H7 (cell line): ENCODE measurements around the gene MAST2. TPM values are rescaled to one million over a fixed set of nuclear protein-coding genes. Genes with fewer than 3 reads are reported as not detected.
"Not testable (repeated sequence)": the region's sequence is repeated elsewhere in the genome, so short reads cannot be mapped to it uniquely, and the experiment has no call there.

Experiments
- DNase-seq: peaks from one replicate; pipeline ENCODE4 v3.0.0; 2012
- H3K27me3 ChIP-seq: 2 replicates; pipeline ENCODE4 v1.6.0; 2011; ENCODE audit warnings: mild to moderate bottlenecking, low read length; ENCODE audit not compliant: control insufficient read depth, insufficient read depth
- H3K36me3 ChIP-seq: replicated peaks from 2 replicates; pipeline ENCODE4 v1.5.1; 2011; ENCODE audit warnings: low read length; ENCODE audit not compliant: control insufficient read depth, insufficient read depth
- H3K4me3 ChIP-seq: 2 replicates; pipeline ENCODE4 v1.5.1; 2011; ENCODE audit warnings: low read depth, mild to moderate bottlenecking, control low read depth, low read length, moderate library complexity; ENCODE audit not compliant: insufficient read depth
- total RNA-seq: library from RNA; depleted of rRNA; stranded (reverse); fragments of >200 nt; shearing (Covaris generic); gene quantifications from 2 replicates; pipeline ENCODE4 v1.2.3, GENCODE V29; 2014

Gene MAST2
- total RNA-seq, 1 experiment from 2014 or later: 31.8 TPM

- H3K27me3 ChIP-seq, DNase-seq, H3K36me3 ChIP-seq, H3K4me3 ChIP-seq: not testable (repeated sequence)
These were observed 253.8 kb downstream of the MAST2 start for GRCh38 chr1:46057215-46057614.

DNA sequence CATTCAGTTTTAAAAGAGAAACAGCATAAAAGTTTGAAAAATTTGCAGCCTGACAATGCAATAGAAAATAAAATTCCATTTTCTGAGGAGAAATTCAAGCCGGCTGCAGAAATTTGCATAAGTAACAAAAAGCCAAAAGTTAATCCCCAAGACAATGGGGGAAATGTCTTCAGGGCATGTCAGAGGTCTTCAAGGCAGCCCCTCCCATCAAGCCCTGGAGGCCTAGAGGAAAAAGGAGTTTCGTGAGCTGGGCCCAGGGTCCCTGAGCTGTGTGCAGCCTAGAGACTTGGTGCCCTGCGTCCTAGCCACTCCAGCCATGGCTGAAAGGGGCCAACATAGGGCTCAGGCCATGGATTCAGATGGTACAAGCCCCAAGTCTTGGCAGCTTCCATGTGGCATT is 254.4 kb downstream of the MAST2 start:
- DNase-seq: no peak
- Histone ChIP-seq H3K27me3 (no peaks in the 10 kb centered on the region), H3K36me3 (no peaks in the 10 kb centered on the region), H3K4me3 (no peak overlapping the region)

GRCh38 chr1:46058936-46059335 is 255.5 kb downstream of the MAST2 start:
- Histone ChIP-seq H3K36me3 (no peaks in the 10 kb centered on the region), H3K27me3 (no peaks in the 10 kb centered on the region), H3K4me3 (no peak overlapping the region)
- no peak for DNase-seq

- H3K36me3 ChIP-seq: no peaks in the 10 kb centered on the region
- H3K4me3 ChIP-seq: no peak overlapping the region
- H3K27me3 ChIP-seq: no peaks in the 10 kb centered on the region
- DNase-seq: no peak
These were observed 257.7 kb downstream of the MAST2 start for GRCh38 chr1:46061146-46061545.

DNA sequence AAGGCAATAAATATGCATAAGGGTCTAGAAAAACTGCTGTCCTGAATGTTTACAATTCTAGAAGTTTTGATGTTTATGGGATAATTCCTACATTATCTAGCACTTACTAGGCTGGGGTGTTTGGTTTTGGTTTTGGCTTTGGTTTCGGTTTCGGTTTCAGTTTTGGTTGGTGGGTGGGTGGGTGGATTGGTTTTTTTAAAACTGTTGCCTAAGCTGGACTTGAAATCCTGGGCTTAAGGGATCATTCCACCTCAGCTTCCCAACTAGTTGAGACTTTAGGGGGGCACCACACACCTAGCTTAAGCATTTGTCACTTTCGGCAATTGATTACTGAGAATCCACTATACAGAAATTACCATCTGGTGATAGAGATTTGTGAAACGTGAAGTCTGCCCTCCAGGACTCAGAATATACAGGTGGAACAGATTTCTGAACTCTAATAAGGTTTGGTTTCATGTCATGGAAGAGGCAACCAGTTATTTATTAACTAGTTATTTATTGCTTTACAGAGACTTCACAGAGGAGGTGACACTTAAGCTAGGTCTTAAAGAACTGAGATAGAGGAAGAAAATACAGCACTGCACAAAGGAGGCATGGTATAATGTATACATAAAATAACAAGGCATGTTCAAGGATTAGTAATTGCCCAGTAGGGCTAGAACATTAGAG is 259.4 kb downstream of the MAST2 start:
- Histone ChIP-seq H3K36me3 (no peaks in the 10 kb centered on the region), H3K27me3 (no peaks in the 10 kb centered on the region), H3K4me3 (no peak overlapping the region)
- no peak for DNase-seq

- no peak for DNase-seq
- Histone ChIP-seq H3K4me3 (no peak overlapping the region), H3K27me3 (no peaks in the 10 kb centered on the region), H3K36me3 (no peaks in the 10 kb centered on the region)
These were observed 261.3 kb downstream of the MAST2 start for GRCh38 chr1:46064708-46065107.

GRCh38 chr1:46065405-46065804 is 262.0 kb downstream of the MAST2 start:
- H3K36me3 ChIP-seq: no peaks in the 10 kb centered on the region
- no peak overlapping the region for H3K4me3 ChIP-seq
- no peak for DNase-seq
- H3K27me3 ChIP-seq: no peaks in the 10 kb centered on the region

DNA sequence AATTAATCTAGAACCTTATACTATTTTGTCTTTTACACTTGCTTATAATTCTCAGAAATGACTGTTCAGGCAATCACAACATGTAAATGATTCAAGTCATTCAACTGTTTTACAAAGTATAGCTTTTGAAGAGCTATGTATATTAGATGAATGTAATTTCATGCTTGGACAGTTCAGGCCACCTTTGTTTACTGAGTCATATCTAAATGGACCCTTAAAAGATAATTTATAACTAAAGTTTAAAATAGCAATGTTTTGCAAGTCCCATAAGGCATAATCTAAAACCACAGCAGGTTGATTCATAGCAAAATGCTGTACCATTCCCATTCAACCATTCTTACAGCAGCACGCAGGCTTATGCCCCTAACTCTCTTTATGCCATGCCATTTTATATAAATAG is 264.2 kb downstream of the MAST2 start:
- no peak overlapping the region for H3K4me3 ChIP-seq
- H3K36me3 ChIP-seq: no peaks in the 10 kb centered on the region
- H3K27me3 ChIP-seq: no peaks in the 10 kb centered on the region
- no peak for DNase-seq

DNA sequence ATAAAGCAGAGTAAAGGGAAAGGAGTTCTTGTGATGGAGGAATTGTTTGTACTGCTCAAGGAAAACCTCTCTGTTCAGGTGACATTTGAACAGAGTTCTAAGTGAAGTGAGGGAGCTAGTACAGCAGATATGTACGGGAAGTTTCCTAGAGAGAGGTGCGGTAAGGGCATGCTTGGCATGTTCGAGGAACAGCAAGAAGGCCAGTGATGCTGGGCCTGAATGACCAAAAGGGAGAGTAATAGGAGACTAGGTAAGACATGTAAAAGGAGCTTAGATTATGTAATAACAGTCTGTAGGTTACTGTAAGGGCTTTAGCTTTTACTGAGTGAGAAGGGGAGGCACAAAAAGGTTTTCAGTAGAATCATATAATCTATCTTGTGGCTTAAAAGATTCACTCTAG is 265.1 kb downstream of the MAST2 start:
- H3K4me3 ChIP-seq: no peak overlapping the region
- no peaks in the 10 kb centered on the region for H3K36me3 ChIP-seq
- no peak for DNase-seq
- no peaks in the 10 kb centered on the region for H3K27me3 ChIP-seq

DNA sequence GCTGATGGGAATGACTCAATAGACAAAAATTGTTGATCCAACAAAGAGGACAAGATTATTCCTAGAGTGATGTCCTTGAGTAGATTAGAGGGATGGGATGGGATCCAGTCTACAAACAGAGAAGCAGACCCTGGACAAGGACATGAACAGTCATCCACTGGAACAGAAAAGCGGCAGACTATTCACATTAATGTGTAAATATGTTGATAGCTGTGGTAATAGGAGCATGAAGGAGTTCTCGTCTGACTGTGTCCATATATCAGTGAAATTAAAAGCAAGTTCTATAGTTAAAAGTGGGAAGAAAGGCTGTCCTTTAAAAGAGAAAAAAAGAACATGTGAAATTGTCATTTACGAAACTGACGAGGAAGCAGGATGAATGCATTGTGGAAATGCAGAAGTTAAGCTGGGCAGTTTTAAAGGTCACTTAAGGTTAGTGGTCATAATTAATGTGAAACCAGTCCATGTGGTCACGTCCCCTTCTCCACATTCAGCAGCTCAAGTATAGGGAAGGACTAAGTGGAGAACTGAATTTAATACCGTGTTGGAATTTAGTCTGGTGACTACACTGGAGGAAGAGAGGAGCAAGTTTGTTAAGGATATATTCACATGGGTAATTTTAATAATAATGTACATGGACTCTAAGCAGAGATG is 266.9 kb downstream of the MAST2 start:
- DNase-seq: no peak
- H3K27me3 ChIP-seq: no peaks in the 10 kb centered on the region

GRCh38 chr1:46072975-46073374 is 269.6 kb downstream of the MAST2 start:
- DNase-seq: no peak
- H3K4me3 ChIP-seq: no peak overlapping the region

More for the DNA sequence above, 266.9 kb downstream of the MAST2 start:
- Histone ChIP-seq H3K4me3 (no peak overlapping the region), H3K36me3 (no peaks in the 10 kb centered on the region)

DNA sequence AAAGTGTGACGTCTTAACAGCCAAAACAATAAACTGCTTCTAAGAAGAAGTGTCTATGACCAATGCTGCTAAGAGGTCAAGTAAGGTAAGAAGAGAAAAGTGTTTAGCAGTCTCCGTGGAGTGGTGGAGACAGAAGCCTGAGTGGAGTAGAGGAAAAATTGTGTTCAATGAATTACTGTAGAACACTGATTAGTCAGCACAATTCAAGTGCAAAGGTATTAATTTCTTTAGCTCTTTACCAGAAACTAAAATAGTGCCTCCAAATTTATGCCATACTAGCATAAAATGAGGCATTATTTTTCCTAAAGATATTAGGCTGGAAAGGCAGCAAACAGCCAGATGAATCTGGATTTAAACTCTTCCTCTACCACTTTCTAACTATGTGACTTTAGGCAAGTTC is 272.9 kb downstream of the MAST2 start:
- no peaks in the 10 kb centered on the region for H3K36me3 ChIP-seq
- H3K4me3 ChIP-seq: no peak overlapping the region
- no peaks in the 10 kb centered on the region for H3K27me3 ChIP-seq

More at GRCh38 chr1:46072975-46073374, 269.6 kb downstream of the MAST2 start:
- H3K36me3 ChIP-seq: no peaks in the 10 kb centered on the region
- no peaks in the 10 kb centered on the region for H3K27me3 ChIP-seq

DNA sequence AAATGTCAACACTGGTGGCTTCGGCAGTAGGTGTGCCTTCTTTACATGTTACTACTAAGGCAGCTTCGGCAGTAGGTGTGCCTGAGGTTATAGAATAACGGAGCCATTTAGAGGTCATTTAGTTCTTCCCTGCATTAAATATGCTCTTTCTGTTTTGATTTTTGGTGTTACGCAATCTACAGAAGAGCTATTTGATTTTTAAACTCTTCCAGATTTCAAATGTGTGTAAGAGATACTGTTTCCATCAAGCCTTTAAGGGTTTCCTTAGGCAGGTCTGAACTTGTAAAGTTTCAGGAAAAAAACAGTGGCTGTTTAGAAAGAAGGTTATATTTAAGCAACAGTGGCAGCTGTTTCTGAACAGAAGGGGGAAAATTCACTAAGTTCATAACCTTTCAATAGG is 274.2 kb downstream of the MAST2 start:
- no peak for DNase-seq
- H3K27me3 ChIP-seq: no peaks in the 10 kb centered on the region
- H3K36me3 ChIP-seq: no peaks in the 10 kb centered on the region
- H3K4me3 ChIP-seq: no peak overlapping the region

More for the DNA sequence above, 272.9 kb downstream of the MAST2 start:
- no peak for DNase-seq

DNA sequence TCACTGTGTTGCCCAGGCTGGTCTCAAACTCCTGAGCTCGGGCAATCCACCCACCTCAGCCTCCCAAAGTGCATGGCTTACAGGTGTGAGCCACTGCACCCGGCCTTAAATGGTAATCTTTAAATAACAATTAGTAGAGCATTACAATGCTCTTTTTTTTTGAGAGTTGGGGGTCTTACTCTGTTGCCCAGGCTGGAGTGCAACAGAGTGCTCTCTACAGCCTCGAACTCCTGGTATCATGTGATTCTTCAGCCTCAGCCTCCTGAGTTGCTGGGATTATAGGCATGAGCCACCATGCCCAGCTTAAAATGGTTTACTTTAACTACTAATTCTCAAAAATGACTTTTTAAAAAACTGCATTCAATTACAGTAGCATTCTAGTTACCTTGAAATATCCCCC is 276.8 kb downstream of the MAST2 start:
- Histone ChIP-seq H3K36me3 (no peaks in the 10 kb centered on the region), H3K27me3 (no peaks in the 10 kb centered on the region)
- DNase-seq: no peak

DNA sequence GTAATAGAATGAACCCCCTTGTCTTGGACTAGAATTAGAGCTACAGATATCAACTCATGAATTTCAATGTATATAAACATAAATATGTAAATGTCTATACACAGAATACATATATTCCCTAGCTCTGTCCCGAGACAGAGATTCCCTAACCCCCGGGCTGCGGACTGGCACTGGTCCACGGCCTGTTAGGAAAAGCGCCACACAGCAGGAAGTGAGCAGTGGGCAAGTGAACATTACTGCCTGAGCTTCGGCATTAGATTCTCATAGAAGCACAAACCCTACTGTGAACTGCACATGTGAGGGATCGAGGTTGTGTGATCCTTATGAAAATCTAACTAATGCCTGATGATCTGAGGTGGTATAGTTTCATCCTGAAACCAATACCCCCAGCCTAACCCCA is 277.8 kb downstream of the MAST2 start:
- no peak for DNase-seq
- Histone ChIP-seq H3K27me3 (no peaks in the 10 kb centered on the region), H3K4me3 (no peak overlapping the region), H3K36me3 (no peaks in the 10 kb centered on the region)

More for the DNA sequence above, 276.8 kb downstream of the MAST2 start:
- H3K4me3 ChIP-seq: no peak overlapping the region
